ENCODE results near the gene LGI2.

- TF ChIP-seq CTCF (conservative IDR thresholded peaks at IDR 0.05 in 1 of 2, IDR thresholded peaks at IDR 0.05 in 1 of 2; ENCODE audit: extremely low read depth in 1 of 2, insufficient read depth in 1 of 2, low read depth in 1 of 2, low read length in 2 of 2) (no peak), EZH2 (IDR thresholded peaks at IDR 0.05; ENCODE audit: borderline replicate concordance, low read length) (no peak)
Observed at GRCh38 chr4:25057299-25057698, 26.6 kb upstream of the LGI2 start.
